NB4 (cell line): Measurements from ENCODE around the gene SMDT1.

Source experiments
- CTCF ChIP-seq: IDR thresholded peaks from one replicate; pipeline ENCODE4 v1.5.1; 2012; ENCODE audit warnings: low read depth, low read length
- MAX ChIP-seq: IDR thresholded peaks from 2 replicates; pipeline ENCODE4 v1.6.1; 2011; ENCODE audit warnings: low read depth, low read length
- MYC ChIP-seq: IDR thresholded peaks from 2 replicates; pipeline ENCODE4 v1.6.1; 2011; ENCODE audit warnings: low read depth, low read length
- POLR2A ChIP-seq: IDR thresholded peaks from 2 replicates; pipeline ENCODE4 v1.6.1; 2011; ENCODE audit warnings: mild to moderate bottlenecking; ENCODE audit not compliant: insufficient read length; ENCODE audit errors: extremely low read depth

- TF ChIP-seq POLR2A (no peak), CTCF (no peak), MAX (no peak), MYC (no peak)
Observed at GRCh38 chr22:42060489-42060888, 19.0 kb upstream of the SMDT1 start.
